Measurements from ENCODE around the gene ZFP69B.

The ZFP69B gene

GRCh38 chr1:40449684-40450494 lies at the start of gene ZFP69B:
Gene ZFP69B, plus strand, starts transcription at chr1:40450476. Its CDS starts 486 bp downstream, at chr1:40450962.
- Mint-ChIP-seq H3K9me3 (peaks cover 48% of the 10 kb centered on the region), H3K27ac (peak within 1 kb of the TSS; percentile 95), H3K4me1 (peaks cover 29% of the 10 kb centered on the region), H3K36me3 (peaks cover 58% of the 10 kb centered on the region), H3K27me3 (no peaks in the 10 kb centered on the region), H3K4me3 (peak within 1 kb of the TSS; percentile 82)
- peak; percentile 91 for DNase-seq
- CTCF ChIA-PET, result interaction anchor here (0.7 to 1.5 kb wide), 3 partner anchors 83 to 306 kb away, joined by 3 to 7 read pairs (median 5); no protein-coding TSS in a partner anchor

GRCh38 chr1:40401473-40402201 lies 48.6 kb upstream of the ZFP69B start:
- no peaks in the 10 kb centered on the region for H3K27me3 Mint-ChIP-seq
- DNase-seq, result no peak
- H3K36me3 Mint-ChIP-seq, result peaks cover 39% of the 10 kb centered on the region
- peak overlapping the region; percentile 5 for H3K27ac Mint-ChIP-seq
- no peak overlapping the region for H3K4me3 Mint-ChIP-seq
- H3K4me1 Mint-ChIP-seq, result peaks cover 71% of the 10 kb centered on the region
- no peaks in the 10 kb centered on the region for H3K9me3 Mint-ChIP-seq
- CTCF ChIA-PET, result no interaction called here

- CTCF ChIA-PET, result interaction anchor here (0.6 to 4.9 kb wide), 26 partner anchors 10 to 566 kb away, joined by 3 to 54 read pairs (median 4); partner anchors contain the start of genes COL9A2 and SMAP2
- Mint-ChIP-seq H3K36me3 (peaks cover 42% of the 10 kb centered on the region), H3K9me3 (no peaks in the 10 kb centered on the region), H3K4me1 (peaks cover 49% of the 10 kb centered on the region), H3K27me3 (no peaks in the 10 kb centered on the region), H3K4me3 (no peak overlapping the region), H3K27ac (peak overlapping the region; percentile 46)
- peak; percentile 64 for DNase-seq
These were observed 45.4 kb upstream of the ZFP69B start for GRCh38 chr1:40404670-40405462.

GRCh38 chr1:40405812-40406211 lies 44.5 kb upstream of the ZFP69B start:
- no peaks in the 10 kb centered on the region for H3K9me3 Mint-ChIP-seq
- no peak overlapping the region for H3K4me3 Mint-ChIP-seq
- H3K27me3 Mint-ChIP-seq, result no peaks in the 10 kb centered on the region
- H3K27ac Mint-ChIP-seq, result no peak overlapping the region
- CTCF ChIA-PET, result interaction anchor here (1.0 to 4.9 kb wide), 12 partner anchors 9 to 262 kb away, joined by 3 to 54 read pairs (median 11); partner anchors contain the start of genes COL9A2 and SMAP2
- DNase-seq, result no peak
- peaks cover 40% of the 10 kb centered on the region for H3K4me1 Mint-ChIP-seq
- peaks cover 36% of the 10 kb centered on the region for H3K36me3 Mint-ChIP-seq

GRCh38 chr1:40407453-40407852 lies 42.8 kb upstream of the ZFP69B start:
- no peaks in the 10 kb centered on the region for H3K9me3 Mint-ChIP-seq
- DNase-seq, result no peak
- no peak overlapping the region for H3K4me3 Mint-ChIP-seq
- CTCF ChIA-PET, result interaction anchor here (0.7 to 4.9 kb wide), 6 partner anchors 65 to 265 kb away, joined by 3 to 53 read pairs (median 4); no protein-coding TSS in a partner anchor
- H3K36me3 Mint-ChIP-seq, result peaks cover 36% of the 10 kb centered on the region
- H3K27me3 Mint-ChIP-seq, result no peaks in the 10 kb centered on the region
- no peak overlapping the region for H3K27ac Mint-ChIP-seq
- H3K4me1 Mint-ChIP-seq, result peaks cover 29% of the 10 kb centered on the region

- Mint-ChIP-seq H3K4me3 (no peak overlapping the region), H3K9me3 (no peaks in the 10 kb centered on the region), H3K36me3 (peaks cover 49% of the 10 kb centered on the region), H3K4me1 (peaks cover 24% of the 10 kb centered on the region), H3K27me3 (no peaks in the 10 kb centered on the region), H3K27ac (no peak overlapping the region)
- CTCF ChIA-PET, result interaction anchor here (1.2 kb wide), 1 partner anchor 256 kb away, joined by 4 read pairs; no protein-coding TSS in a partner anchor
- no peak for DNase-seq
These were observed 40.8 kb upstream of the ZFP69B start for GRCh38 chr1:40409467-40409866.

- H3K4me3 Mint-ChIP-seq, result no peak overlapping the region
- H3K36me3 Mint-ChIP-seq, result peaks cover 65% of the 10 kb centered on the region
- no peaks in the 10 kb centered on the region for H3K9me3 Mint-ChIP-seq
- H3K27me3 Mint-ChIP-seq, result no peaks in the 10 kb centered on the region
- peaks cover 18% of the 10 kb centered on the region for H3K4me1 Mint-ChIP-seq
- CTCF ChIA-PET, result interaction anchor here (0.9 to 1.7 kb wide), 3 partner anchors 13 to 96 kb away, joined by 3 to 7 read pairs (median 5); no protein-coding TSS in a partner anchor
- no peak overlapping the region for H3K27ac Mint-ChIP-seq
- no peak for DNase-seq
These were observed 39.0 kb upstream of the ZFP69B start for GRCh38 chr1:40411294-40411693.

- Mint-ChIP-seq H3K27ac (no peak overlapping the region), H3K36me3 (peaks cover 67% of the 10 kb centered on the region)
These were observed 38.4 kb upstream of the ZFP69B start for GRCh38 chr1:40411843-40412242.

GRCh38 chr1:40413527-40414252 lies 36.6 kb upstream of the ZFP69B start:
- Mint-ChIP-seq H3K27ac (peak overlapping the region; percentile 80), H3K27me3 (no peaks in the 10 kb centered on the region), H3K4me3 (no peak overlapping the region), H3K4me1 (peaks cover 18% of the 10 kb centered on the region), H3K36me3 (peaks cover 76% of the 10 kb centered on the region), H3K9me3 (no peaks in the 10 kb centered on the region)
- CTCF ChIA-PET, result interaction anchor here (1.6 kb wide), 1 partner anchor 260 kb away, joined by 3 read pairs; no protein-coding TSS in a partner anchor
- no peak for DNase-seq

More at GRCh38 chr1:40411843-40412242, 38.4 kb upstream of the ZFP69B start:
- Mint-ChIP-seq H3K9me3 (no peaks in the 10 kb centered on the region), H3K27me3 (no peaks in the 10 kb centered on the region), H3K4me1 (peaks cover 18% of the 10 kb centered on the region), H3K4me3 (no peak overlapping the region)
- CTCF ChIA-PET, result interaction anchor here (0.9 to 1.7 kb wide), 3 partner anchors 13 to 96 kb away, joined by 3 to 7 read pairs (median 5); no protein-coding TSS in a partner anchor
- DNase-seq, result no peak

GRCh38 chr1:40414331-40414730 lies 35.9 kb upstream of the ZFP69B start:
- Mint-ChIP-seq H3K9me3 (no peaks in the 10 kb centered on the region), H3K27me3 (no peaks in the 10 kb centered on the region), H3K27ac (peak overlapping the region; percentile 80), H3K4me3 (no peak overlapping the region), H3K36me3 (peaks cover 76% of the 10 kb centered on the region), H3K4me1 (peaks cover 18% of the 10 kb centered on the region)
- no peak for DNase-seq
- CTCF ChIA-PET, result interaction anchor here (1.4 to 1.6 kb wide), 2 partner anchors 9 to 261 kb away, joined by 3 read pairs; no protein-coding TSS in a partner anchor

- Mint-ChIP-seq H3K9me3 (no peaks in the 10 kb centered on the region), H3K27me3 (no peaks in the 10 kb centered on the region), H3K4me3 (no peak overlapping the region), H3K36me3 (peaks cover 92% of the 10 kb centered on the region), H3K4me1 (peaks cover 20% of the 10 kb centered on the region), H3K27ac (peak overlapping the region; percentile 14)
- CTCF ChIA-PET, result interaction anchor here (0.9 to 1.2 kb wide), 3 partner anchors 22 to 143 kb away, joined by 3 read pairs; no protein-coding TSS in a partner anchor
- no peak for DNase-seq
These were observed 33.6 kb upstream of the ZFP69B start for GRCh38 chr1:40416709-40417108.

- CTCF ChIA-PET, result no interaction called here
- H3K27ac Mint-ChIP-seq, result no peak overlapping the region
- no peak overlapping the region for H3K4me3 Mint-ChIP-seq
- no peaks in the 10 kb centered on the region for H3K27me3 Mint-ChIP-seq
- H3K4me1 Mint-ChIP-seq, result peaks cover 2% of the 10 kb centered on the region
- no peaks in the 10 kb centered on the region for H3K9me3 Mint-ChIP-seq
- peaks cover 87% of the 10 kb centered on the region for H3K36me3 Mint-ChIP-seq
- no peak for DNase-seq
These were observed 28.6 kb upstream of the ZFP69B start for GRCh38 chr1:40421431-40422384.

Measured in activated naive CD4-positive, alpha-beta T cell treated with anti-CD3 and anti-CD28 coated beads, Interleukin-2, amount 10 ng/mL, durations not matched to agents 7 days and 5 days (primary cell).